GM19467 (cell line): Measurements from ENCODE around the gene WIPI1.
"Not testable (repeated sequence)": the region's sequence is repeated elsewhere in the genome, so short reads cannot be mapped to it uniquely, and the experiment has no call there.

Source experiments
- ATAC-seq: cut with Tn5 transposase; IDR thresholded peaks from one replicate; pipeline ENCODE4 v1.9.1; 2021; ENCODE audit warnings: mild to moderate bottlenecking, moderate library complexity; ENCODE audit not compliant: unreplicated experiment

The WIPI1 gene

GRCh38 chr17:68457168-68457538 lies at the start of gene WIPI1:
TSS of gene WIPI1 (minus strand) at chr17:68457496. CDS start at chr17:68457421, 75 bp downstream.
- ATAC-seq: peak; percentile 30

- ATAC-seq: no peak
These were observed 48.7 kb upstream of the WIPI1 start for GRCh38 chr17:68505951-68506350.

GRCh38 chr17:68501074-68501473 lies 43.8 kb upstream of the WIPI1 start:
- no peak for ATAC-seq

GRCh38 chr17:68499587-68499986 lies 42.3 kb upstream of the WIPI1 start:
- ATAC-seq: no peak

- ATAC-seq: peak; percentile 4
These were observed 41.4 kb upstream of the WIPI1 start for GRCh38 chr17:68498479-68499326.

GRCh38 chr17:68497885-68498319 lies 40.6 kb upstream of the WIPI1 start:
- peak; percentile 87 for ATAC-seq

- ATAC-seq: no peak
These were observed 37.8 kb upstream of the WIPI1 start for GRCh38 chr17:68495081-68495480.

- not testable (repeated sequence) for ATAC-seq
These were observed 35.2 kb upstream of the WIPI1 start for GRCh38 chr17:68492394-68493054.

GRCh38 chr17:68491381-68492231 lies 34.3 kb upstream of the WIPI1 start:
- ATAC-seq: no peak

- ATAC-seq: no peak
These were observed 32.6 kb upstream of the WIPI1 start for GRCh38 chr17:68489919-68490318.

- ATAC-seq: no peak
These were observed 27.2 kb upstream of the WIPI1 start for GRCh38 chr17:68484458-68484857.

GRCh38 chr17:68482576-68483041 lies 25.3 kb upstream of the WIPI1 start:
- ATAC-seq: no peak

GRCh38 chr17:68480885-68481284 lies 23.6 kb upstream of the WIPI1 start:
- no peak for ATAC-seq

- no peak for ATAC-seq
These were observed 13.7 kb upstream of the WIPI1 start for GRCh38 chr17:68470961-68471360.

- no peak for ATAC-seq
These were observed 11.5 kb upstream of the WIPI1 start for GRCh38 chr17:68468788-68469187.

- ATAC-seq: no peak
These were observed 11.0 kb upstream of the WIPI1 start for GRCh38 chr17:68468334-68468733.

- no peak for ATAC-seq
These were observed 6.1 kb upstream of the WIPI1 start for GRCh38 chr17:68463211-68464019.

GRCh38 chr17:68462381-68463210 lies 5.3 kb upstream of the WIPI1 start:
- peak; percentile 31 for ATAC-seq

- ATAC-seq: no peak
These were observed 4.3 kb upstream of the WIPI1 start for GRCh38 chr17:68461589-68461988.
